Heart right ventricle (tissue), 16 donors: ENCODE measurements around the gene THEMIS. TPM values are rescaled to one million over a fixed set of nuclear protein-coding genes. Genes with fewer than 3 reads are reported as not detected.

Source experiments
- ATAC-seq, 8 donors: fragments of 200-7000 bp; cut with Tn5 transposase; one replicate each; pipeline ENCODE4 v1.9.1; 2020; ENCODE audit warnings: mild to moderate bottlenecking in 8 of 8, moderate library complexity in 8 of 8, moderate number of reproducible peaks in 1 of 8
- DNase-seq, 2 donors: peaks; one replicate each; pipeline ENCODE4 v3.0.0-alpha.2; 2020
- H3K27ac ChIP-seq, 10 donors: fragments of 200-600 bp; sonication (generic) in 2 of 10; one replicate each; pipeline versions ENCODE4 v1.5.0 to v1.8.0; 2020 to 2022; ENCODE audit warnings: mild to moderate bottlenecking in 3 of 10
- H3K27me3 ChIP-seq, 7 donors: fragments of 200-600 bp; one replicate each; pipeline ENCODE4 v1.8.0; 2021 to 2022; ENCODE audit warnings: mild to moderate bottlenecking in 2 of 7
- H3K36me3 ChIP-seq, 9 donors: fragments of 200-600 bp; sonication (generic) in 1 of 9; one replicate each; pipeline versions ENCODE4 v1.5.0 to v1.8.0; 2020 to 2022; ENCODE audit warnings: mild to moderate bottlenecking in 2 of 9
- H3K4me1 ChIP-seq, 9 donors: fragments of 200-600 bp; sonication (generic) in 1 of 9; one replicate each; pipeline versions ENCODE4 v1.5.0 to v1.8.0; 2020 to 2022; ENCODE audit warnings: mild to moderate bottlenecking in 4 of 9
- H3K4me3 ChIP-seq, 10 donors: fragments of 200-600 bp; sonication (generic) in 2 of 10; one replicate each; pipeline versions ENCODE4 v1.5.0 to v1.8.0; 2020 to 2022; ENCODE audit warnings: mild to moderate bottlenecking in 7 of 10, moderate library complexity in 2 of 10
- H3K9me3 ChIP-seq, 11 donors: fragments of 200-600 bp in 10 of 11; sonication (generic) in 2 of 11; one replicate each; pipeline versions ENCODE4 v1.5.0 to v1.8.0; 2013 to 2022; ENCODE audit warnings: mild to moderate bottlenecking in 2 of 11, control low read depth in 1 of 11, moderate library complexity in 1 of 11
- CTCF ChIP-seq, 9 donors: fragments of 200-600 bp; sonication (generic) in 2 of 9; IDR thresholded peaks; one replicate each; pipeline versions ENCODE4 v1.5.0 to v1.8.0; 2021 to 2022; ENCODE audit warnings: antibody characterized with exemption in 9 of 9, mild to moderate bottlenecking in 5 of 9, moderate library complexity in 1 of 9
- WGBS, 2 donors: extraction: QIAGEN DNeasy Blood & Tissue Kit; methylation state at CpG; one replicate each; pipeline ENCODE4 v1.1.7; 2013; ENCODE audit warnings: inconsistent platforms in 1 of 2; 5-methylcytosine and 5-hydroxymethylcytosine counted together
- intact Hi-C, 10 donors: fragments of 100-400 bp; cut with DNase I; formaldehyde crosslinking; loops; one replicate each; pipeline versions ENCODE4 v1.11.1 to v1.14.2; 2022
- polyA plus RNA-seq, 2 donors: library from polyadenylated mRNA; stranded (reverse); fragments of 200-250 nt; gene quantifications; one replicate each; pipeline ENCODE4 v1.2.3, GENCODE V29; 2013
- total RNA-seq, 10 donors: library from RNA; stranded (reverse); fragmentation: NEBNext Ultra II Directional in 3 of 10; extraction: Animal tissue kit (Norgen Biotek cat#: 25700) in 3 of 10; gene quantifications; one replicate each; pipeline versions ENCODE4 v1.2.1 to v1.2.4, GENCODE V29; 2021 to 2023
- donor health status: Arrhythmogenic right ventricular cardiomyopathy.
- donor health status: ischemic (EF 13 %, LVEDD 7.1; RV severe dilation, severe dysfunction).
- donor health status: healthy with polysubstance abuse.
- donor health status: DM: no; HTN: yes; CAD: no.
- donor health status: DM: no; HTN: no; CAD: no.
- donor health status: ischemic (EF 25% LVEDD 6.9; RV normal size, moderate dysfunction).
- donor health status: ischemic (EF 25% LVEDD 5.7; RV mildly dilated, moderate dysfunction).
- donor health status: healthy.
- donor health status: DM: yes; HTN: yes; CAD: no.
- donor health status: Ischemic cardiomyopathy.
- donor health status: ischemic (EF 35%, LVEDD 5.7; RV mildly dilated, moderate dysfunction).
- donor health status: nonischemic (EF 11% LVEDD 7.7; RV severe dilation, severe dysfunction).
- donor health status: DM: yes; HTN: yes; CAD: no.
- donor health status: PGD.
- donor health status: ischemic (EF 29% LVEDD 5.4; RV normal size, mild dysfunction).
- donor health status: nonischemic (EF 23%, LVEDD 6.1; RV moderate dilation, normal function).

The THEMIS gene
- total and polyA plus RNA-seq, 12 donors = 0.01 to 2.0 (median 0.14) TPM; not detected in 4

GRCh38 chr6:127914240-127914639, 13.4 kb upstream of the THEMIS start:
- intact Hi-C loops = no loop called here
- ATAC-seq (no peak), DNase-seq (no peak)
- Histone ChIP-seq H3K9me3 (peaks cover 0 to 5% (median 0%) of the 10 kb centered on the region in 11 donors), H3K36me3 (no peaks in the 10 kb centered on the region), H3K27ac (no peak overlapping the region), H3K4me1 (no peaks in the 10 kb centered on the region), H3K4me3 (no peak overlapping the region), H3K27me3 (peaks cover 0 to 3% (median 0%) of the 10 kb centered on the region in 7 donors)
- WGBS, 2 donors = 76 to 90% methylated on average over 3 of the region's 3 CpGs
- TF ChIP-seq CTCF (IDR thresholded peaks at IDR 0.05) = no peak

- Histone ChIP-seq H3K4me3 (no peak overlapping the region), H3K27ac (no peak overlapping the region), H3K27me3 (peaks cover 0 to 3% (median 0%) of the 10 kb centered on the region in 7 donors), H3K9me3 (peaks cover 0 to 9% (median 0%) of the 10 kb centered on the region in 11 donors), H3K36me3 (no peaks in the 10 kb centered on the region), H3K4me1 (no peaks in the 10 kb centered on the region)
- no peak for ATAC-seq
- intact Hi-C loops = no loop called here
- TF ChIP-seq CTCF (IDR thresholded peaks at IDR 0.05) = no peak
- WGBS, 2 donors = 56 to 73% methylated on average over 3 of the region's 3 CpGs
- DNase-seq = no peak
These were observed 12.1 kb upstream of the THEMIS start for GRCh38 chr6:127912914-127913313.

DNA sequence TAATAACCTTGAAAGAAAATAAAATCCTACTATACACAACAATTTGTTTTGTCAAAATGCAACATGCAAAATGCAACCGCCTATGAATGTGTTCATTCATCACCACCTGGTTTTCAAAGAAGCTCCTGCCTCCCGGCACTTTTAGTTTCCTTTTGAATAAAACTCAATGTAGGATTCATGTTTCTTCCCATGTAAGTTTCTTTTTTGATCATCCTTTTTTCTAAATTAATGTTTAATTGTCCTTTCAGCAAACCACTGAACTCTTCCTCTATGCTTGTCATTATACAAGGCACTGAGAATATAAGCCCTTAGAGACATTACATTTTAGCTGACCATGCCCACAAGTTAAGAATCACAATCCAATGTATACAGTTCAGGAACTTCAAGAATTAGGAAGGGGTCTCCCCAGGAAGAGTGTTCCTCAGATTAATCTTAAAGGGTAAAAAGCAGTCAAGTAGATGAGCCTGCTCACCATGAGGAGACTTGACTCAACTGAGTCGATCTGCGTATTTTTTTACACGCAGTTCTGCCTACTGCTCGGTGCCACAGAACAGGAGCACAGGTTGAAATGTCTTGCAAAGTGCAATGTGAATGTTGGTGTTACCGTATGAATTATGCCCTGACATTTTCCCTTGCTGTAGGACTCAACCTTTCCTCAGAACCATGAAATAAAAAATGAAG, 7.2 kb upstream of the THEMIS start:
- no peak for TF ChIP-seq CTCF (IDR thresholded peaks at IDR 0.05)
- peak overlapping the region in 1 of 10 donors; percentile 67 for H3K27ac ChIP-seq
- H3K27me3 ChIP-seq = no peaks in the 10 kb centered on the region
- no peak for ATAC-seq
- H3K4me3 ChIP-seq = peak overlapping the region in 1 of 10 donors; percentile 24
- 92 to 95% methylated on average over 7 of the region's 7 CpGs for WGBS, 2 donors
- peaks cover 0 to 16% (median 0%) of the 10 kb centered on the region in 11 donors for H3K9me3 ChIP-seq
- no peaks in the 10 kb centered on the region for H3K36me3 ChIP-seq
- H3K4me1 ChIP-seq = peaks cover 0 to 10% (median 0%) of the 10 kb centered on the region in 9 donors
- intact Hi-C loops = no loop called here
- no peak for DNase-seq

GRCh38 chr6:127904160-127904559, 3.3 kb upstream of the THEMIS start:
- no peak for DNase-seq
- TF ChIP-seq CTCF (IDR thresholded peaks at IDR 0.05) = no peak
- peaks cover 0 to 12% (median 0%) of the 10 kb centered on the region in 11 donors for H3K9me3 ChIP-seq
- H3K4me1 ChIP-seq = peaks cover 0 to 10% (median 0%) of the 10 kb centered on the region in 9 donors
- peak overlapping the region in 1 of 10 donors; percentile 5 for H3K27ac ChIP-seq
- intact Hi-C loops = no loop called here
- H3K4me3 ChIP-seq = no peak overlapping the region
- H3K27me3 ChIP-seq = no peaks in the 10 kb centered on the region
- ATAC-seq = peak in 2 of 8 donors; percentile 33 to 57
- H3K36me3 ChIP-seq = no peaks in the 10 kb centered on the region
